ENCODE results near the gene LRP4. TPM values are rescaled to one million over a fixed set of nuclear protein-coding genes. Genes with fewer than 3 reads are reported as not detected.

The LRP4 gene
- total RNA-seq, 1 experiment from 2014 or later: 9.6 TPM

GRCh38 chr11:46905806-46906205 is 12.5 kb downstream of the LRP4 start:
- POLR2A ChIA-PET (ENCODE audit: unreplicated experiment): no interaction called here
- Histone ChIP-seq H2AFZ (no peak overlapping the region), H3K4me3 (no peak overlapping the region), H3K4me1 (replicated peaks; ENCODE audit: insufficient read depth) (peaks cover 9% of the 10 kb centered on the region), H3F3A (ENCODE audit: insufficient read depth, low read depth) (peaks cover 7% of the 10 kb centered on the region; the same call in 1 of the 2 replicates), H3K27ac (no peak overlapping the region), H3K27me3 (ENCODE audit: insufficient read depth, low read depth) (no peaks in the 10 kb centered on the region), H3K9me3 (ENCODE audit: insufficient read depth, low read depth) (no peaks in the 10 kb centered on the region), H3K9me2 (ENCODE audit: insufficient read depth) (no peaks in the 10 kb centered on the region), H3K4me2 (no peak overlapping the region), H3K36me3 (ENCODE audit: low read depth) (no peaks in the 10 kb centered on the region), H4K20me1 (ENCODE audit: insufficient read depth) (no peaks in the 10 kb centered on the region), H3K79me2 (ENCODE audit: low read depth) (no peaks in the 10 kb centered on the region)
- TF ChIP-seq CTCF (conservative IDR thresholded peaks at IDR 0.05) (no peak), EZH2 (IDR thresholded peaks at IDR 0.05; ENCODE audit: low read depth) (no peak)
- CTCF ChIA-PET: interaction anchor here (0.5 kb wide), 1 partner anchor 53 kb away, joined by 8 read pairs; no protein-coding TSS in a partner anchor
- intact Hi-C loops (cut with micrococcal nuclease; ENCODE audit: unreplicated experiment): no loop called here
- no TSS peak for BruUV-seq (replicated peaks)
- no peak for DNase-seq

GRCh38 chr11:46903846-46904245 is 14.5 kb downstream of the LRP4 start:
- no peaks in the 10 kb centered on the region for H3K9me3 ChIP-seq (ENCODE audit: insufficient read depth, low read depth)
- BruUV-seq (replicated peaks): no TSS peak
- peaks cover 28% of the 10 kb centered on the region for H3K4me1 ChIP-seq (replicated peaks; ENCODE audit: insufficient read depth)
- ChIA-PET CTCF (no interaction called here), POLR2A (ENCODE audit: unreplicated experiment) (interaction anchor here (0.6 kb wide), 1 partner anchor 345 kb away, joined by 6 read pairs; no protein-coding TSS in a partner anchor)
- H3K4me3 ChIP-seq: no peak overlapping the region
- DNase-seq: no peak
- no peaks in the 10 kb centered on the region for H3K27me3 ChIP-seq (ENCODE audit: insufficient read depth, low read depth)
- no peaks in the 10 kb centered on the region for H3K36me3 ChIP-seq (ENCODE audit: low read depth)
- intact Hi-C loops (cut with micrococcal nuclease; ENCODE audit: unreplicated experiment): no loop called here
- H4K20me1 ChIP-seq (ENCODE audit: insufficient read depth): no peaks in the 10 kb centered on the region
- H3F3A ChIP-seq (ENCODE audit: insufficient read depth, low read depth): peaks cover 16% of the 10 kb centered on the region
- H3K79me2 ChIP-seq (ENCODE audit: low read depth): no peaks in the 10 kb centered on the region
- no peak overlapping the region for H3K27ac ChIP-seq
- H3K4me2 ChIP-seq: no peak overlapping the region
- no peak overlapping the region for H2AFZ ChIP-seq
- TF ChIP-seq CTCF (conservative IDR thresholded peaks at IDR 0.05) (no peak), EZH2 (IDR thresholded peaks at IDR 0.05; ENCODE audit: low read depth) (no peak)
- H3K9me2 ChIP-seq (ENCODE audit: insufficient read depth): no peaks in the 10 kb centered on the region

GRCh38 chr11:46902694-46903093 is 15.7 kb downstream of the LRP4 start:
- Histone ChIP-seq H3K36me3 (ENCODE audit: low read depth) (no peaks in the 10 kb centered on the region), H3K4me1 (replicated peaks; ENCODE audit: insufficient read depth) (peaks cover 37% of the 10 kb centered on the region), H3K79me2 (ENCODE audit: low read depth) (no peaks in the 10 kb centered on the region), H2AFZ (no peak overlapping the region), H3K27ac (no peak overlapping the region), H3K4me2 (no peak overlapping the region), H3F3A (ENCODE audit: insufficient read depth, low read depth) (peaks cover 22% of the 10 kb centered on the region), H3K27me3 (ENCODE audit: insufficient read depth, low read depth) (no peaks in the 10 kb centered on the region), H3K9me2 (ENCODE audit: insufficient read depth) (no peaks in the 10 kb centered on the region), H3K4me3 (no peak overlapping the region), H4K20me1 (ENCODE audit: insufficient read depth) (no peaks in the 10 kb centered on the region), H3K9me3 (ENCODE audit: insufficient read depth, low read depth) (no peaks in the 10 kb centered on the region)
- intact Hi-C loops (cut with micrococcal nuclease; ENCODE audit: unreplicated experiment): no loop called here
- DNase-seq: no peak
- BruUV-seq (replicated peaks): no TSS peak
- POLR2A ChIA-PET (ENCODE audit: unreplicated experiment): no interaction called here
- CTCF ChIA-PET: interaction anchor here (0.7 kb wide), 1 partner anchor 260 kb away, joined by 3 read pairs; no protein-coding TSS in a partner anchor
- no peak for TF ChIP-seq EZH2 (IDR thresholded peaks at IDR 0.05; ENCODE audit: low read depth)
- TF ChIP-seq CTCF (conservative IDR thresholded peaks at IDR 0.05): no peak

All from PC-9 (cell line).